Measurements from ENCODE around the gene MAML3.

- TF ChIP-seq POLR2A (IDR thresholded peaks at IDR 0.05) (no peak), CTCF (IDR thresholded peaks at IDR 0.05) (no peak), EP300 (IDR thresholded peaks at IDR 0.05) (no peak), POLR2AphosphoS5 (IDR thresholded peaks at IDR 0.05) (no peak)
Observed at GRCh38 chr4:140116442-140117104, 37.4 kb downstream of the MAML3 start.

All from suprapubic skin (tissue), 4 donors.